22Rv1 (cell line): Measurements from ENCODE around the gene NUP205.

Source experiments
- CTCF ChIP-seq: fragments of 450-650 bp; IDR thresholded peaks from 2 replicates; pipeline ENCODE4 v1.5.1; 2017; ENCODE audit warnings: mild to moderate bottlenecking
- ZFX ChIP-seq: fragments of 450-650 bp; IDR thresholded peaks from 2 replicates; pipeline ENCODE4 v1.6.1; 2017; ENCODE audit warnings: antibody characterized with exemption, borderline replicate concordance

- TF ChIP-seq CTCF (no peak), ZFX (no peak)
These were observed 47.7 kb upstream of the NUP205 start, which contains the start of gene CNOT4 for GRCh38 chr7:135509839-135510591.
